H1 (cell line): ENCODE measurements around the gene RMDN3. TPM values are rescaled to one million over a fixed set of nuclear protein-coding genes. Genes with fewer than 3 reads are reported as not detected.

ENCODE experiments used
- CTCF ChIA-PET: fragments of 300-600 bp; sonication (Branson Sonifier 250); formaldehyde crosslinking; loops from one replicate; lab custom pipeline; 2021; ENCODE audit not compliant: partially characterized antibody; lab: Charles Lee
- POLR2A ChIA-PET: fragments of 300-600 bp; sonication (Branson Sonifier 250); formaldehyde crosslinking; loops from one replicate; lab custom pipeline; 2021; ENCODE audit warnings: inconsistent platforms; ENCODE audit not compliant: partially characterized antibody; lab: Charles Lee
- DNase-seq, 2 experiments: peaks; one replicate each; pipeline versions ENCODE4 v3.0.0 to v3.0.0-alpha.2; 2010 to 2022; ENCODE audit warnings: low spot score in 2 of 2, low read depth in 1 of 2, mixed read lengths in 1 of 2
- FAIRE-seq: peaks from 2 replicates; lab custom pipeline; 2011; peaks lifted over from hg19 to GRCh38; lab: Jason Lieb, UNC
- H2AFZ ChIP-seq: 2 replicates; pipeline ENCODE4 v1.8.1; 2012; ENCODE audit warnings: low read length, inconsistent platforms
- H2AK5ac ChIP-seq: 2 replicates; pipeline ENCODE4 v1.6.1; 2013; ENCODE audit warnings: low read depth, low read length
- H2BK120ac ChIP-seq: replicated peaks from 2 replicates; pipeline ENCODE3; 2013; ENCODE audit warnings: low read depth, low read length, inconsistent platforms
- H2BK12ac ChIP-seq: 2 replicates; pipeline ENCODE4 v1.6.1; 2013; ENCODE audit warnings: low read depth, low read length
- H2BK15ac ChIP-seq: 2 replicates; pipeline ENCODE4 v1.6.1; 2013; ENCODE audit warnings: low read length
- H2BK20ac ChIP-seq: 2 replicates; pipeline ENCODE4 v1.6.1; 2013; ENCODE audit warnings: low read length
- H2BK5ac ChIP-seq: 2 replicates; pipeline ENCODE4 v1.6.1; 2013; ENCODE audit warnings: low read depth, low read length
- H3K14ac ChIP-seq: 2 replicates; pipeline ENCODE4 v1.6.1; 2013; ENCODE audit warnings: inconsistent platforms; ENCODE audit not compliant: insufficient read length
- H3K18ac ChIP-seq: 2 replicates; pipeline ENCODE4 v1.6.1; 2013; ENCODE audit warnings: low read length; ENCODE audit errors: extremely low read depth
- H3K23ac ChIP-seq: 2 replicates; pipeline ENCODE4 v1.6.1; 2013; ENCODE audit warnings: inconsistent platforms; ENCODE audit not compliant: insufficient read length
- H3K23me2 ChIP-seq: 2 replicates; pipeline ENCODE4 v1.6.1; 2013; ENCODE audit warnings: low read depth, low read length
- H3K27ac ChIP-seq: 2 replicates; pipeline ENCODE4 v1.6.1; 2011; ENCODE audit warnings: low read depth, low read length, inconsistent platforms
- H3K27me3 ChIP-seq, 4 experiments: replicated peaks in 1 of 4; 1 replicate in 1 of 4; 2 replicates in 3 of 4; pipeline versions ENCODE4 v1.6.1 to v1.8.1; 2011 to 2013; ENCODE audit warnings: low read length in 3 of 4, mild to moderate bottlenecking in 3 of 4, inconsistent platforms in 2 of 4, mixed read lengths in 2 of 4, moderate library complexity in 1 of 4; ENCODE audit not compliant: control insufficient read depth in 3 of 4, insufficient read depth in 3 of 4; ENCODE audit errors: extremely low read depth in 1 of 4
- H3K36me3 ChIP-seq, 4 experiments: 2 replicates each; pipeline versions ENCODE4 v1.6.1 to v1.8.1; 2011 to 2013; ENCODE audit warnings: mild to moderate bottlenecking in 4 of 4, low read length in 3 of 4, moderate library complexity in 2 of 4, control low read depth in 1 of 4, inconsistent platforms in 1 of 4; ENCODE audit not compliant: insufficient read depth in 4 of 4, control insufficient read depth in 2 of 4
- H3K4ac ChIP-seq: replicated peaks from 2 replicates; pipeline ENCODE3; 2013; ENCODE audit warnings: low read length, low read depth, mixed read lengths, inconsistent platforms; ENCODE audit not compliant: insufficient read length
- H3K4me1 ChIP-seq, 4 experiments: replicated peaks in 1 of 4; 1 replicate in 1 of 4; 2 replicates in 3 of 4; pipeline versions ENCODE4 v1.6.1 to v1.8.1; 2011 to 2013; ENCODE audit warnings: low read length in 3 of 4, inconsistent platforms in 2 of 4, mixed read lengths in 1 of 4; ENCODE audit not compliant: insufficient read depth in 4 of 4, control insufficient read depth in 3 of 4
- H3K4me2 ChIP-seq, 2 experiments: 2 replicates each; pipeline versions ENCODE4 v1.6.1 to v1.8.1; 2011 to 2013; ENCODE audit warnings: low read depth in 2 of 2, low read length in 2 of 2, control low read depth in 1 of 2, inconsistent platforms in 1 of 2, mild to moderate bottlenecking in 1 of 2; ENCODE audit not compliant: insufficient read depth in 1 of 2
- H3K4me3 ChIP-seq, 4 experiments: fragments of 200-600, 300-600 bp in 1 of 4; sonication (generic), shearing (Covaris generic), sonication (Bioruptor Twin) in 1 of 4; 2 replicates each; pipeline versions ENCODE4 v1.5.1 to v1.8.1; 2011 to 2016; ENCODE audit warnings: low read length in 4 of 4, low read depth in 3 of 4, control low read depth in 2 of 4, inconsistent platforms in 2 of 4, mild to moderate bottlenecking in 2 of 4, mixed read lengths in 1 of 4, moderate library complexity in 1 of 4; ENCODE audit not compliant: insufficient read depth in 2 of 4; ENCODE audit errors: extremely low read depth in 1 of 4
- H3K56ac ChIP-seq: replicated peaks from 2 replicates; pipeline ENCODE3; 2013; ENCODE audit warnings: low read depth, mild to moderate bottlenecking, mixed read lengths, low read length, inconsistent platforms; ENCODE audit not compliant: insufficient read length
- H3K79me1 ChIP-seq: 2 replicates; pipeline ENCODE4 v1.6.1; 2013; ENCODE audit warnings: low read depth, low read length, control low read depth
- H3K79me2 ChIP-seq, 2 experiments: 2 replicates each; pipeline versions ENCODE4 v1.6.1 to v1.8.1; 2012 to 2013; ENCODE audit warnings: low read length in 2 of 2, mild to moderate bottlenecking in 2 of 2, inconsistent platforms in 1 of 2; ENCODE audit not compliant: insufficient read depth in 2 of 2, control insufficient read depth in 1 of 2
- H3K9ac ChIP-seq, 4 experiments: replicated peaks in 1 of 4; 1 replicate in 1 of 4; 2 replicates in 3 of 4; pipeline versions ENCODE4 v1.6.1 to v1.8.1; 2011 to 2013; ENCODE audit warnings: low read depth in 3 of 4, low read length in 3 of 4, control low read depth in 2 of 4, mild to moderate bottlenecking in 2 of 4, moderate library complexity in 2 of 4, inconsistent platforms in 1 of 4; ENCODE audit errors: extremely low read depth in 1 of 4
- H3K9me3 ChIP-seq, 2 experiments: 2 replicates each; pipeline versions ENCODE4 v1.6.1 to v1.8.1; 2012 to 2013; ENCODE audit warnings: mild to moderate bottlenecking in 2 of 2, moderate library complexity in 2 of 2, control low read depth in 1 of 2, inconsistent platforms in 1 of 2, low read depth in 1 of 2, low read length in 1 of 2, mixed read lengths in 1 of 2; ENCODE audit not compliant: insufficient read depth in 2 of 2
- H4K20me1 ChIP-seq, 2 experiments: replicated peaks in 1 of 2; 2 replicates each; pipeline versions ENCODE3 to v1.8.1; 2011 to 2013; ENCODE audit warnings: inconsistent platforms in 2 of 2, low read length in 2 of 2, mild to moderate bottlenecking in 1 of 2; ENCODE audit not compliant: insufficient read depth in 2 of 2, control insufficient read depth in 1 of 2
- H4K5ac ChIP-seq: 2 replicates; pipeline ENCODE4 v1.6.1; 2013; ENCODE audit warnings: low read length, low read depth, mixed read lengths, inconsistent platforms; ENCODE audit not compliant: insufficient read length
- H4K8ac ChIP-seq: 2 replicates; pipeline ENCODE4 v1.8.0; 2013; ENCODE audit warnings: mild to moderate bottlenecking, moderate library complexity, low read length, inconsistent platforms; ENCODE audit not compliant: insufficient read depth; ENCODE audit errors: extremely low read depth
- H4K91ac ChIP-seq: replicated peaks from 2 replicates; pipeline ENCODE3; 2013; ENCODE audit warnings: low read length, mixed read lengths, inconsistent platforms; ENCODE audit not compliant: insufficient read length
- KDM5A ChIP-seq: fragments of 200-600 bp; IDR thresholded peaks from 2 replicates; pipeline ENCODE4 v1.7.1; 2012; ENCODE audit warnings: mild to moderate bottlenecking, low read length, inconsistent platforms, mixed read lengths
- WGBS, 2 experiments: shearing (Covaris generic) in 1 of 2; methylation state at CpG; one replicate each; pipeline versions ENCODE4 v1.1.6 to v1.1.7; 2013 to 2015; ENCODE audit warnings: low lambda C conversion rate in 2 of 2, mixed read lengths in 2 of 2, inconsistent platforms in 1 of 2, low coverage in 1 of 2, missing lambda C conversion rate in 1 of 2; ENCODE audit not compliant: insufficient replicate concordance in 2 of 2, insufficient coverage in 1 of 2, insufficient read length in 1 of 2; ENCODE audit errors: extremely low coverage in 1 of 2, missing lambda C conversion rate in 1 of 2; 5-methylcytosine and 5-hydroxymethylcytosine counted together
- polyA plus RNA-seq, 7 experiments: library from polyadenylated mRNA; depleted of rRNA in 3 of 7; stranded (reverse) in 5 of 7; unstranded in 2 of 7; fragments of >200 nt in 5 of 7; fragments of 200-250 nt in 2 of 7; gene quantifications; 1 replicate in 5 of 7; 2 replicates in 1 of 7; 4 replicates in 1 of 7; pipeline versions ENCODE4 v1.2.1 to v1.2.3, GENCODE V29; 2011 to 2013; ENCODE audit warnings: missing spikeins in 2 of 7, mixed read lengths in 2 of 7
- total RNA-seq: library from RNA; stranded (reverse); fragmentation: NEBNext Ultra II Directional; extraction: Animal tissue kit (Norgen Biotek cat#: 25700); gene quantifications from 2 replicates; pipeline ENCODE4 v1.2.1, GENCODE V29; 2021

Gene RMDN3
- total and polyA plus RNA-seq, 2 of the 8 experiments (the other 6 are each of a cell fraction or from before 2014, with no cell fraction given), result 10.8 to 24.1 TPM

DNA sequence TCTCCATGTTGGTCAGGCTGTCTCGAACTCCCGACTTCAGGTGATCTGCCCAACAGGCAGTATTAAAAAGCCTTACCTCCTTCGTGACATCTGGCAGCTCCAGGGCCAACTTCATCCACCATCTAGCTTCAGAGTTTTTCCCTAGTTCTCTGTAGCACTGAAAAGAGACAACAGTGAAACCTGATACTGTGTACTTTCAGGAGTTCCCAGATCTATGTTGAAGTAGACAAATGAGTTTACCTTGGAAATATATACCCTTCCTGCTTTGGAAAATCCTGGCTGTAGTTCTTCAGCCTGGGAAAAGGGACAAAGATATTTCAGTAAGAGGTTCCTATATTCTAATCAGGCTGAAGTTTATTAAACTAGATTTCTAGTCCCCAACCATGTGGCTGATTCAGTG is 18.0 kb downstream of the RMDN3 start:
- ChIA-PET POLR2A (interaction anchor here (0.6 to 2.6 kb wide), 4 partner anchors 11 to 165 kb away, joined by 3 to 11 read pairs (median 6); partner anchors contain the start of genes RAD51 and SPINT1), CTCF (interaction anchor here (0.7 to 4.2 kb wide), 7 partner anchors 9 to 170 kb away, joined by 3 to 22 read pairs (median 5); partner anchors contain the start of gene VPS18)
- Histone ChIP-seq H3K23me2 (no peaks in the 10 kb centered on the region), H4K8ac (no peak overlapping the region), H2BK120ac (no peak overlapping the region), H4K91ac (no peak overlapping the region), H3K4me2 (no peak overlapping the region), H2BK20ac (no peak overlapping the region), H3K14ac (no peak overlapping the region), H3K36me3 (peaks cover 3 to 42% (median 25%) of the 10 kb centered on the region in 4 experiments; a peak in 6 of 8 replicates), H3K27ac (no peak overlapping the region), H3K4me1 (peaks cover 12 to 18% (median 17%) of the 10 kb centered on the region in 4 experiments), H2AK5ac (no peak overlapping the region), H2BK12ac (no peak overlapping the region), H3K23ac (no peak overlapping the region), H3K4me3 (no peak overlapping the region), H3K9ac (no peak overlapping the region), H2AFZ (no peak overlapping the region), H4K20me1 (peaks cover 0 to 1% of the 10 kb centered on the region in 2 experiments), H3K56ac (no peak overlapping the region), H3K79me1 (no peaks in the 10 kb centered on the region), H3K18ac (no peak overlapping the region), H3K27me3 (no peaks in the 10 kb centered on the region), H2BK15ac (no peak overlapping the region), H3K9me3 (no peaks in the 10 kb centered on the region), H2BK5ac (no peak overlapping the region), H3K79me2 (no peaks in the 10 kb centered on the region), H4K5ac (no peak overlapping the region), H3K4ac (no peak overlapping the region)
- DNase-seq (no peak), FAIRE-seq (no peak)
- no peak for TF ChIP-seq KDM5A
- WGBS, 2 experiments, result 86% methylated on average over 3 of the region's 3 CpGs; no CpG with 5 or more reads in 1 of the 2 experiments
